ENCODE data around the gene CDKN1A. TPM values are rescaled to one million over a fixed set of nuclear protein-coding genes. Genes with fewer than 3 reads are reported as not detected.
A peak's percentile ranks its signal among the peaks of the same experiment; 100 is the strongest.

The CDKN1A gene
- total and polyA plus RNA-seq, 9 of the 15 experiments (the other 6 are each of a cell fraction or from before 2014, with no cell fraction given): 0.25 to 8.1 (median 5.1) TPM

- TF ChIP-seq ZBTB33 (CRISPR knock-in tag; IDR thresholded peaks at IDR 0.05) (no peak), TAL1 (IDR thresholded peaks at IDR 0.05) (no peak), MTA2 (IDR thresholded peaks at IDR 0.05; ENCODE audit: low read depth) (no peak), CGGBP1 (CRISPR knock-in tag; IDR thresholded peaks at IDR 0.05) (no peak), TCF3 (CRISPR knock-in tag; IDR thresholded peaks at IDR 0.05) (no peak), EHMT2 (IDR thresholded peaks at IDR 0.05) (no peak), SIN3A (IDR thresholded peaks at IDR 0.05; ENCODE audit: borderline replicate concordance in 2 of 2, control insufficient read depth in 1 of 2, low read depth in 2 of 2, low read length in 2 of 2) (no peak), OTX1 (CRISPR knock-in tag; IDR thresholded peaks at IDR 0.05) (no peak), ZBTB49 (CRISPR knock-in tag; IDR thresholded peaks at IDR 0.05; ENCODE audit: borderline replicate concordance) (no peak), ZNF583 (CRISPR knock-in tag; IDR thresholded peaks at IDR 0.05) (no peak), DNMT1 (IDR thresholded peaks at IDR 0.05) (no peak), RCOR1 (IDR thresholded peaks at IDR 0.05; ENCODE audit: borderline replicate concordance in 1 of 2, low read depth in 2 of 2, low read length in 2 of 2) (0 out of 4 replicates have a peak, but pooled peaks of 1 of the 2 experiments have one; percentile 24), NR2C1 (IDR thresholded peaks at IDR 0.05) (no peak), NR2C1 (tag; IDR thresholded peaks at IDR 0.05) (no peak), FOXK1 (CRISPR knock-in tag; IDR thresholded peaks at IDR 0.05; ENCODE audit: borderline replicate concordance) (peak; percentile 36; the same call in 1 of the 2 replicates), ZNF354B (CRISPR knock-in tag; IDR thresholded peaks at IDR 0.05) (no peak), ZKSCAN1 (IDR thresholded peaks at IDR 0.05; ENCODE audit: low read depth, low read length) (no peak), RNF2 (IDR thresholded peaks at IDR 0.05) (no peak), ASH1L (IDR thresholded peaks at IDR 0.05; ENCODE audit: borderline replicate concordance, low read depth, partially characterized antibody) (no peak), NR2F6 (CRISPR knock-in tag; IDR thresholded peaks at IDR 0.05) (no peak), ZNF79 (CRISPR knock-in tag; IDR thresholded peaks at IDR 0.05; ENCODE audit: low read depth) (no peak), SIX5 (IDR thresholded peaks at IDR 0.05; ENCODE audit: borderline replicate concordance in 1 of 2, insufficient read depth in 1 of 2, low read depth in 1 of 2, low read length in 2 of 2) (no peak), MCM3 (IDR thresholded peaks at IDR 0.05) (no peak), ILF3 (IDR thresholded peaks at IDR 0.05; ENCODE audit: borderline replicate concordance) (no peak), ETS2 (tag; IDR thresholded peaks at IDR 0.05; ENCODE audit: borderline replicate concordance, poor library complexity, severe bottlenecking) (no peak)
These were observed 46.2 kb downstream of the CDKN1A start (continued) for GRCh38 chr6:36724514-36725390.

Data from K562 (cell line).